Measurements from ENCODE around the gene VEGFA.

DNA sequence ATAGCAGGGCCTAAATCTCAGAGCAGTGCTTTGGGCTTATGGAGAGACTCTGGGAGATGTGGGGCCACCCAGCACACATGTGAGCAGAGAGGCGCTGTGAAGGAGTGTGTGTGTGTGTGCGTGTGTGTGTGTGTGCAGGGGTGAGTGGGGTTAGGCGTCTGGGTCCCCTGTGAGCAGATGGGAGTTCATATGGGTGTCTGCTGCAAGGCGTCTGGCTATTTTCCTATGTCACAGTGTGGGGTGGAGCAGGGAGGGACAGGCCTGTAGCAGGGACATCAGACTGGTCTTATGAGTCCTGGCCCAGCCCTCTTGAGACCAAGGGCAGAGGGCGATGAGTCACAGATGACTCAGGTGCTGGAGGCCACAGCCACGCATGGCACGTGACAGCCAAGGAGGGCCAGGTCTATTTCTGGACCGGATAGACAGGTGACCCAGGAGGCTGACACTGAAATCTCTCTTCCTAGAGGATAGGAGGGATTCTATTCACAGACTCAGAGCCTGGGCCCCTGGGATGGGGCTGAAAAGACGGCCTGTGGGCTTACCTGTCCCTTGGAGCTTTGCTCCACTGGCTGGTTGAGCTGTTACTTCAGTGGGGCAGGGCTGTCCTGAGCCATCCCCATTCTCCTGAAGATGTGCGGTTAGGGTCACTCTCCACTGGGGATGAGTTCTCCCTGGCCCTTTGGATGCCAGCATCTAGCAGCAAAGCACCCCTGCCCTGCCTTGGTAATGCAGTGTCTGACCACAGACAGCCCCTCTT lies 28.9 kb downstream of the VEGFA start:
- TF ChIP-seq POLR2A (IDR thresholded peaks at IDR 0.05; ENCODE audit: low read depth, low read length) (no peak), POLR2AphosphoS5 (IDR thresholded peaks at IDR 0.05; ENCODE audit: low read depth, low read length) (no peak), TAF1 (IDR thresholded peaks at IDR 0.05; ENCODE audit: low read depth, low read length) (no peak), PAX5 (IDR thresholded peaks at IDR 0.05; ENCODE audit: insufficient read depth, low read length, severe bottlenecking) (no peak)

Measured in GM12891 (cell line).